ENCODE measurements around the gene PRUNE2. TPM values are rescaled to one million over a fixed set of nuclear protein-coding genes. Genes with fewer than 3 reads are reported as not detected.

The PRUNE2 gene
- polyA plus RNA-seq, 1 donor (not counting 4 experiments of a cell fraction or from before 2014, with no cell fraction given): 0.41 TPM

GRCh38 chr9:76880210-76880609 lies 25.7 kb downstream of the PRUNE2 start:
- no peak overlapping the region for H3K4me3 ChIP-seq (ENCODE audit: control insufficient read depth in 2 of 3, extremely low read depth in 1 of 3, insufficient read depth in 2 of 3, low read depth in 1 of 3, low read length in 3 of 3)
- dilution Hi-C loops (cut with MboI; ENCODE audit: extremely low pct_ligation_motif_present, low sequenced_read_pairs): no loop called here
- no peak overlapping the region for H3K9ac ChIP-seq (ENCODE audit: control insufficient read depth, extremely low read depth, insufficient read depth, low read length)
- H4K20me1 ChIP-seq (ENCODE audit: control insufficient read depth, extremely low read depth, insufficient read depth, low read length): no peaks in the 10 kb centered on the region
- no peaks in the 10 kb centered on the region for H3K9me3 ChIP-seq (ENCODE audit: control insufficient read depth, low read depth, low read length)
- H3K36me3 ChIP-seq (ENCODE audit: control insufficient read depth in 2 of 2, extremely low read depth in 1 of 2, insufficient read depth in 2 of 2, low read length in 2 of 2): no peaks in the 10 kb centered on the region
- H3K27ac ChIP-seq (ENCODE audit: control insufficient read depth, insufficient read depth, low read length): no peak overlapping the region
- H3K9me1 ChIP-seq (ENCODE audit: control insufficient read depth, extremely low read depth, insufficient read depth, low read length): no peaks in the 10 kb centered on the region
- DNase-seq (ENCODE audit: low read depth, low spot score): no peak
- H2AFZ ChIP-seq (ENCODE audit: control insufficient read depth, low read length): no peak overlapping the region
- TF ChIP-seq EZH2 (IDR thresholded peaks at IDR 0.05; ENCODE audit: low read length) (no peak), CTCF (optimal IDR thresholded peaks at IDR 0.05 in 1 of 3, IDR thresholded peaks at IDR 0.05 in 1 of 3, conservative IDR thresholded peaks at IDR 0.05 in 1 of 3; ENCODE audit: extremely low read depth in 1 of 3, insufficient read depth in 2 of 3, low read length in 3 of 3) (no peak)
- no peaks in the 10 kb centered on the region for H3K79me2 ChIP-seq (ENCODE audit: control insufficient read depth, insufficient read depth, low read length)
- no peak overlapping the region for H3K4me2 ChIP-seq (ENCODE audit: control insufficient read depth, extremely low read depth, insufficient read depth, low read depth, low read length)
- no peaks in the 10 kb centered on the region for H3K27me3 ChIP-seq (ENCODE audit: control insufficient read depth, extremely low read depth, insufficient read depth, low read length)
- no peak for FAIRE-seq
- H3K4me1 ChIP-seq (ENCODE audit: control insufficient read depth, extremely low read depth, insufficient read depth, low read length): peaks cover 11% of the 10 kb centered on the region

- Histone ChIP-seq H3K9me1 (ENCODE audit: control insufficient read depth, extremely low read depth, insufficient read depth, low read length) (no peaks in the 10 kb centered on the region), H3K36me3 (ENCODE audit: control insufficient read depth in 2 of 2, extremely low read depth in 1 of 2, insufficient read depth in 2 of 2, low read length in 2 of 2) (no peaks in the 10 kb centered on the region), H3K79me2 (ENCODE audit: control insufficient read depth, insufficient read depth, low read length) (no peaks in the 10 kb centered on the region), H3K9ac (ENCODE audit: control insufficient read depth, extremely low read depth, insufficient read depth, low read length) (no peak overlapping the region), H3K27ac (ENCODE audit: control insufficient read depth, insufficient read depth, low read length) (no peak overlapping the region), H2AFZ (ENCODE audit: control insufficient read depth, low read length) (no peak overlapping the region), H3K4me1 (ENCODE audit: control insufficient read depth, extremely low read depth, insufficient read depth, low read length) (peaks cover 11% of the 10 kb centered on the region), H3K27me3 (ENCODE audit: control insufficient read depth, extremely low read depth, insufficient read depth, low read length) (no peaks in the 10 kb centered on the region), H3K4me2 (ENCODE audit: control insufficient read depth, extremely low read depth, insufficient read depth, low read depth, low read length) (no peak overlapping the region), H4K20me1 (ENCODE audit: control insufficient read depth, extremely low read depth, insufficient read depth, low read length) (no peaks in the 10 kb centered on the region), H3K9me3 (ENCODE audit: control insufficient read depth, low read depth, low read length) (no peaks in the 10 kb centered on the region), H3K4me3 (ENCODE audit: control insufficient read depth in 2 of 3, extremely low read depth in 1 of 3, insufficient read depth in 2 of 3, low read depth in 1 of 3, low read length in 3 of 3) (no peak overlapping the region)
- dilution Hi-C loops (cut with MboI; ENCODE audit: extremely low pct_ligation_motif_present, low sequenced_read_pairs): no loop called here
- TF ChIP-seq CTCF (optimal IDR thresholded peaks at IDR 0.05 in 1 of 3, IDR thresholded peaks at IDR 0.05 in 1 of 3, conservative IDR thresholded peaks at IDR 0.05 in 1 of 3; ENCODE audit: extremely low read depth in 1 of 3, insufficient read depth in 2 of 3, low read length in 3 of 3) (no peak), EZH2 (IDR thresholded peaks at IDR 0.05; ENCODE audit: low read length) (no peak)
- DNase-seq (ENCODE audit: low read depth, low spot score) (no peak), FAIRE-seq (no peak)
These were observed 27.0 kb downstream of the PRUNE2 start for GRCh38 chr9:76878933-76879332.

All from keratinocyte (primary cell).